T47D (cell line): ENCODE data around the gene HACD2.

ENCODE experiments used
- DNase-seq, 2 experiments: peaks; one replicate each; pipeline versions ENCODE4 v3.0.0 to v3.0.0-alpha.2; 2011 to 2012; ENCODE audit warnings: low read depth in 1 of 2, low spot score in 1 of 2
- JUND ChIP-seq: IDR thresholded peaks from 2 replicates; pipeline ENCODE4 v1.6.1; 2012; ENCODE audit warnings: low read depth
- in situ Hi-C: cut with HindIII; loops from 2 replicates; pipeline ENCODE4 v1.10.0; 2016; ENCODE audit warnings: low sequenced_read_pairs, low pct_unique_long_range_greater_than_20kb

HACD2 gene

GRCh38 chr3:123522320-123523022, 62.4 kb downstream of the HACD2 start:
- in situ Hi-C loops = no loop called here
- no peak for DNase-seq
- no peak for TF ChIP-seq JUND

GRCh38 chr3:123521179-123521969, 63.5 kb downstream of the HACD2 start:
- in situ Hi-C loops = no loop called here
- no peak for DNase-seq
- no peak for TF ChIP-seq JUND

- no peak for TF ChIP-seq JUND
- no peak for DNase-seq
- in situ Hi-C loops = no loop called here
Observed at GRCh38 chr3:123520656-123521055, 64.2 kb downstream of the HACD2 start.

GRCh38 chr3:123518892-123519485, 65.9 kb downstream of the HACD2 start:
- no peak for DNase-seq
- in situ Hi-C loops = no loop called here
- TF ChIP-seq JUND = no peak

- in situ Hi-C loops = no loop called here
- no peak for TF ChIP-seq JUND
- DNase-seq = no peak
Observed at GRCh38 chr3:123511726-123512125, 73.1 kb downstream of the HACD2 start.

GRCh38 chr3:123511084-123511483, 73.8 kb downstream of the HACD2 start:
- in situ Hi-C loops = no loop called here
- no peak for DNase-seq
- TF ChIP-seq JUND = no peak

GRCh38 chr3:123508178-123508577, 76.7 kb downstream of the HACD2 start:
- in situ Hi-C loops = no loop called here
- TF ChIP-seq JUND = no peak
- no peak for DNase-seq

GRCh38 chr3:123505820-123506219, 79.0 kb downstream of the HACD2 start:
- in situ Hi-C loops = no loop called here
- TF ChIP-seq JUND = no peak
- no peak for DNase-seq

- DNase-seq = no peak
- TF ChIP-seq JUND = no peak
- in situ Hi-C loops = no loop called here
Observed at GRCh38 chr3:123503203-123503602, 81.7 kb downstream of the HACD2 start.

- DNase-seq = no peak
- no peak for TF ChIP-seq JUND
- in situ Hi-C loops = no loop called here
Observed at GRCh38 chr3:123499322-123499721, 85.5 kb downstream of the HACD2 start.

- in situ Hi-C loops = no loop called here
- no peak for TF ChIP-seq JUND
- DNase-seq = no peak
Observed at GRCh38 chr3:123498761-123499160, 86.1 kb downstream of the HACD2 start.

- DNase-seq = no peak
- in situ Hi-C loops = no loop called here
- no peak for TF ChIP-seq JUND
Observed at GRCh38 chr3:123493912-123494311, 90.9 kb downstream of the HACD2 start.

- no peak for TF ChIP-seq JUND
- in situ Hi-C loops = no loop called here
- DNase-seq = no peak
Observed at GRCh38 chr3:123491966-123492587, 92.8 kb downstream of the HACD2 start.
